Nephron progenitor cell (in vitro differentiated cells): Measurements from ENCODE around the gene IKBKG.

Experiments used
- DNase-seq: peaks from one replicate; pipeline ENCODE4 v3.0.0; 2021
- H3K27ac Mint-ChIP-seq: 2 replicates; pipeline ENCODE4 v1.8.0; 2021; ENCODE audit warnings: mild to moderate bottlenecking, moderate library complexity, mixed read lengths
- H3K27me3 Mint-ChIP-seq: 2 replicates; pipeline ENCODE4 v1.8.0; 2021; ENCODE audit warnings: mild to moderate bottlenecking, low read depth, mixed read lengths; ENCODE audit not compliant: poor library complexity
- H3K36me3 Mint-ChIP-seq: 2 replicates; pipeline ENCODE4 v1.8.0; 2021; ENCODE audit warnings: low read depth, mixed read lengths
- H3K4me1 Mint-ChIP-seq: 2 replicates; pipeline ENCODE4 v1.8.0; 2021; ENCODE audit warnings: mixed read lengths
- H3K4me3 Mint-ChIP-seq: 2 replicates; pipeline ENCODE4 v1.8.0; 2021; ENCODE audit warnings: mild to moderate bottlenecking, moderate library complexity, mixed read lengths
- H3K9me3 Mint-ChIP-seq: 2 replicates; pipeline ENCODE4 v1.8.0; 2021; ENCODE audit warnings: mild to moderate bottlenecking, moderate library complexity, mixed read lengths
- TF ChIP-seq, protein P1 (sequence below): fragments of 200-600 bp; sonication (generic); IDR thresholded peaks from 2 replicates; pipeline ENCODE4 v1.5.0; 2021; ENCODE audit warnings: antibody characterized with exemption

The IKBKG gene

DNA sequence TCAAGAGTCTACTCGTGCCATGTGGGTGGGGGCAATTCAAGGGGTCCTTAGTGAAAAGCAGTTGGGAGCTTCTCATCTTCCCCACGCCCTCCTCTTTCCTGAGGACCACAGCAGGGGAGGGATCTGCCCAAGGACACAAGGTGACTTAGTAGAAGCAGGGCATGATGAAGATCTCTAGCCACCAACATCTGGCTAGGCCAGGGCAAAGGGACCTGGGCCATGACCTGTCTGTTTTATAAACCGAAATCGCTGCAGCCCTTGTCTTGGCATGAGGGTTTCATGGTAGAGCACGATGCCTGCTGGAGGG, 5.9 kb upstream of the IKBKG start:
- Mint-ChIP-seq H3K36me3 (peaks cover 12% of the 10 kb centered on the region), H3K4me3 (no peak overlapping the region), H3K27ac (no peak overlapping the region), H3K9me3 (peaks cover 55% of the 10 kb centered on the region), H3K4me1 (peaks cover 21% of the 10 kb centered on the region), H3K27me3 (no peaks in the 10 kb centered on the region)
- TF ChIP-seq, protein P1, sequence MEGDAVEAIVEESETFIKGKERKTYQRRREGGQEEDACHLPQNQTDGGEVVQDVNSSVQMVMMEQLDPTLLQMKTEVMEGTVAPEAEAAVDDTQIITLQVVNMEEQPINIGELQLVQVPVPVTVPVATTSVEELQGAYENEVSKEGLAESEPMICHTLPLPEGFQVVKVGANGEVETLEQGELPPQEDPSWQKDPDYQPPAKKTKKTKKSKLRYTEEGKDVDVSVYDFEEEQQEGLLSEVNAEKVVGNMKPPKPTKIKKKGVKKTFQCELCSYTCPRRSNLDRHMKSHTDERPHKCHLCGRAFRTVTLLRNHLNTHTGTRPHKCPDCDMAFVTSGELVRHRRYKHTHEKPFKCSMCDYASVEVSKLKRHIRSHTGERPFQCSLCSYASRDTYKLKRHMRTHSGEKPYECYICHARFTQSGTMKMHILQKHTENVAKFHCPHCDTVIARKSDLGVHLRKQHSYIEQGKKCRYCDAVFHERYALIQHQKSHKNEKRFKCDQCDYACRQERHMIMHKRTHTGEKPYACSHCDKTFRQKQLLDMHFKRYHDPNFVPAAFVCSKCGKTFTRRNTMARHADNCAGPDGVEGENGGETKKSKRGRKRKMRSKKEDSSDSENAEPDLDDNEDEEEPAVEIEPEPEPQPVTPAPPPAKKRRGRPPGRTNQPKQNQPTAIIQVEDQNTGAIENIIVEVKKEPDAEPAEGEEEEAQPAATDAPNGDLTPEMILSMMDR, result no peak
- no peak for DNase-seq

DNA sequence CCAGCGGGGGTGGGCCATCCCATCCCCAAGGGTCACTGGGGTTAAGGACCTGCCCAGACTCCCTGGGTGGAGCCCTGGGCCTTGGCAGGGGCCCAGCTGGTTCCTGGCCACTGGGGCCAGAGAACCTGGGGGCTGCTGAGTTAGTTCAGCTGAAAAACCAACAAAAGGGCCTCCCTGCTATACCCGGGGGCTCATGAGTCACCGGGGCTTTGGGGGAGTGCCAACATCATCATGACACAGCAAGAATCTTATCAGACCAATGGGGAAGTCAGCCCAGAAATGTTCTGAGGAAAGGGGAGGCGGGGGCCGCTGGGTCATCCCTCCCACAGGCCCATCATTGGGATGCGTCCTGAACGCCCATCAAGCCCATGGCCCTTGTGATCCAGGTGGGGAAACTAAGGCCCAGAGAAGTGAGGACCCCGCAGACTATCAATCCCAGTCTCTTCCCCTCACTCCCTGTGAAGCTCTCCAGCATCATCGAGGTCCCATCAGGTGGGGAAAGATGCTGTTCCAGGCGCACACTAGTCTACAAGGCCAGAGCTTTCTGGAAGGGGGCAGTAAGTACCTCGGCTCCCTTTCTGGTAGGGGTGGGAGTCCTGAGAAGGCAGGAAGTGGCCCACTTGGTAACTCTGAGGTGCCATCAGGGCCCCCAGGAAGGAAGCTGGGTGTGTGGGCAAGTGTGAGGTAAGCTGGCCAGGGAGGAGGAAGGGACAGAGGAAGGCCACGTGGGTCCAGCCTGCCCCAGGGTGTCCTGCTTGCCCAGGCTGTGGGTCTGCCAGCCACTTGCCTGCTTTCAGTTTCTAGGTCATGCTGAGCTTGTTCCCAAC, 5.3 kb upstream of the IKBKG start:
- no peaks in the 10 kb centered on the region for H3K27me3 Mint-ChIP-seq
- TF ChIP-seq, protein P1, result no peak
- peaks cover 21% of the 10 kb centered on the region for H3K4me1 Mint-ChIP-seq
- H3K4me3 Mint-ChIP-seq, result no peak overlapping the region
- peaks cover 12% of the 10 kb centered on the region for H3K36me3 Mint-ChIP-seq
- DNase-seq, result no peak
- H3K27ac Mint-ChIP-seq, result no peak overlapping the region
- H3K9me3 Mint-ChIP-seq, result peaks cover 54% of the 10 kb centered on the region

DNA sequence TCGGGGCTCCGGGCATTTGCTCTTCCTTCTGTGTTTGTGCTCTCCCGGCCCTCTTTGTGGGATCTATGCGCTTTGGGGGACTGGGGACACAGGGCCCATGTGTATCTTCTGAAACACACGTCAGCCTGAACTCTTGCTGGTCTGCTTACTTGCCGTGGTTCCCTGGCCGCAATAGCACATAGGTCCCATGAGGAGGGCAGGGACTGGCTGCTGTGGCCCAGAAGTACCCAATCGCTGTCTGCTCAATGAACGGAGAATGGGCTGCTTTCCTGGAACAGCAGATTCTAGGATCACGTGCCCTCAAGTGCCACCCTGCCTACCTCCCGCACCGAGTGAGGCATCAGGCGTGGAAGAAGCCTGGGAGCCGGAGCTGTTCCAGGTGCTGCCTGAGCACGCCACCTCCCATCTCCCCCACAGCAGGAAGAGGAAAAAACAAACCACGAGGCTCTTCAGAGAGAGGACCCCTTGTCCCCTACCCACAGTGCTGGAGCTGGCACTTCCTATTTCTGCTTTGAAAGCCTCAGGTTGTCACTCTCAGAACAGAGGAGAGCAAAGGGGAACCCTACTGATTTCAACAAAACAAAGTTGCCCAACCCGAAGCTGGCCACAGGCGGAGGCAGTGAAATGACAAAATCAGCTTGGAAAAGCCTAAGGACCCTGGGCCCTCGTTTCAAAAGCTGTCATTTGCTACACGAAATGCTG, 4.5 kb upstream of the IKBKG start:
- H3K4me3 Mint-ChIP-seq, result no peak overlapping the region
- no peaks in the 10 kb centered on the region for H3K27me3 Mint-ChIP-seq
- peaks cover 54% of the 10 kb centered on the region for H3K9me3 Mint-ChIP-seq
- TF ChIP-seq, protein P1, result no peak
- H3K36me3 Mint-ChIP-seq, result peaks cover 12% of the 10 kb centered on the region
- peaks cover 23% of the 10 kb centered on the region for H3K4me1 Mint-ChIP-seq
- no peak overlapping the region for H3K27ac Mint-ChIP-seq
- DNase-seq, result no peak

DNA sequence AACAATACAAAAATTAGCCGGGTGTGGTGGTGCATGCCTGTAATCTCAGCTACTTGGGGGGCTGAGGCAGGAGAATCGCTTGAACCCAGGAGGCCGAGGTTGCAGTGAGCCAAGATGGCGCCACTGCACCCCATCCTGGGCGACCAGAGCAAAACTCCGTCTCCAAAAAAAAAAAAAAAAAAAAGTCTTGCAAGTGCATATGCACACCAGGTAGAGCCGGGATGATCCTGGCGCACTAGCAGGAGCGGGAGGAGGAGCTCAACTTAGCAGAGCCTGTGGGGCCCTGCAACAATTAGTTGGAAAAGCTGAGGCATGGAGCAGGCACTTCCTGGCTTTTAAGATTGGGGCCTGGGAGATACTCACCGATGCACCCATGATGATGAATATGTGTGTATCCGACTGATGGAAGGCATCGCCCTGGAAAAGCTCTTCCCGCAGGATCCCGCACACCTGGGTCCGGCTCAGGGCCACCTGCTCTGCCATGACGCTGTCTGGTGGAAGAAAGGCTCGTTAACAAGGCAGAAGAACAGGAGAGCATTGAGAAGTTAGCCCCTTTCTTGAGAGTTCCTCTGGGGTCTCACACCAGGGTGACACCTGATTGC, 1.6 kb upstream of the IKBKG start:
- Mint-ChIP-seq H3K4me3 (peak overlapping the region; percentile 81), H3K27me3 (no peaks in the 10 kb centered on the region), H3K4me1 (peaks cover 39% of the 10 kb centered on the region), H3K36me3 (peaks cover 10% of the 10 kb centered on the region), H3K9me3 (peaks cover 55% of the 10 kb centered on the region), H3K27ac (no peak overlapping the region)
- DNase-seq, result no peak
- TF ChIP-seq, protein P1, result no peak

DNA sequence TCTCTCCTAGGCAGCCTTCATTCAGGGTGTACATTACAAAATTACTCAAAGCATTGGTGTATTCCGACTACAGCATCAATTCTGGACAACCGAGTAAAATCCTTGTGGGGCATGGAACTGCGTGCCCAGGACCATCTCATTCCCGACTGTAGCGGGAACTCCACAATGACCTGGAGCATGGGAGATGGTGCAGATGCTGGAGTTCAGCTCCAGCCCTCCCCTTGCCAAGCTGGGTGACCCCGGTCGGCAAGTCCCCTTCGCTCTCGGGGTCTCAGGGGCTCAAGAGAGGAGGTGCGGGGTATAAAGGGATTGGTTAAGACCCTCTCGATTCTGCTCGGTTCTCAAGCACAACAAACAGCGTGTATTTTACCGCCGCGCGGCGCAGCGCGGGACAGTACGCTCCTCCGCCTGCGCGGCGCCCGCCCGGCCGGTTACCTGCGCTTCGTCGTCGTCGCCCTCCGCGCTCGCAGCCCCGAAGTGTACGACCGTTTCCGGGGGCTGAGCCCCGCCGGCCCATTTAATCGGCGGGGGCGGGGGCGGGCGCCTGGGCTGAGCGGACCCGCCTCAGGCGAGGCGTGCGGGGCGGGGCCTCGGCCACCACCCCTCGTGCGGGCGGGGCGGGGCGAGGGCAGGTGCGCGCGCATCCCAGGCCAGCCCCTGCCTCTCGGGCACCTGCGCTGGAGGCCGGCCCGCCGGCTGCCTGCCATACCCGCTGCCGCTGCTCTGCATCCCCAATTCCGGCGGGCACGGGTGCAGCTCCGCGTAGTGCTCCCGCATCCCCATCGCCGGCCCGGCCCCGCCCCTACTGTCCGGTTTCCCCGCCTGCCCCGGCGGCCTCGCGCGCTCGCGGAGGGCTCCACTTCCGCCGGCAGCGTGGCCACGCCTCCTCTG, 821 bp upstream of the IKBKG start, which contains the start of gene G6PD:
G6PD (minus strand) TSS at position 493 of the 891 bp plus-strand sequence. CDS start 691 bp downstream, outside the sequence.
- Mint-ChIP-seq H3K9me3 (peaks cover 55% of the 10 kb centered on the region), H3K36me3 (peaks cover 8% of the 10 kb centered on the region), H3K27me3 (no peaks in the 10 kb centered on the region), H3K27ac (peak within 1 kb of the TSS; percentile 97), H3K4me3 (peak within 1 kb of the TSS; percentile 87), H3K4me1 (peaks cover 39% of the 10 kb centered on the region)
- TF ChIP-seq, protein P1, result no peak
- DNase-seq, result peak; percentile 78
